ENCODE results near the gene CACNA1I.

Gene CACNA1I

GRCh38 chr22:39683639-39684038 is 113.1 kb downstream of the CACNA1I start:
- no peak overlapping the region for H3K4me3 Mint-ChIP-seq

GRCh38 chr22:39684702-39685281 is 114.2 kb downstream of the CACNA1I start:
- Mint-ChIP-seq H3K27ac (no peak overlapping the region), H3K27me3 (peaks cover 93% of the 10 kb centered on the region), H3K36me3 (no peaks in the 10 kb centered on the region), H3K9me3 (no peaks in the 10 kb centered on the region), H3K4me1 (peaks cover 6% of the 10 kb centered on the region), H3K4me3 (peak overlapping the region; percentile 46)
- ATAC-seq: no peak

More at GRCh38 chr22:39683639-39684038, 113.1 kb downstream of the CACNA1I start:
- Mint-ChIP-seq H3K27me3 (peaks cover 82% of the 10 kb centered on the region), H3K27ac (no peak overlapping the region), H3K4me1 (peaks cover 6% of the 10 kb centered on the region), H3K9me3 (no peaks in the 10 kb centered on the region), H3K36me3 (no peaks in the 10 kb centered on the region)
- ATAC-seq: no peak

- peak; percentile 5 for ATAC-seq
- Mint-ChIP-seq H3K27ac (no peak overlapping the region), H3K9me3 (no peaks in the 10 kb centered on the region), H3K4me1 (peaks cover 6% of the 10 kb centered on the region), H3K36me3 (no peaks in the 10 kb centered on the region), H3K4me3 (no peak overlapping the region), H3K27me3 (peaks cover 94% of the 10 kb centered on the region)
Measured at GRCh38 chr22:39685336-39686177, 115.0 kb downstream of the CACNA1I start.

GRCh38 chr22:39686178-39686620 is 115.6 kb downstream of the CACNA1I start:
- Mint-ChIP-seq H3K4me3 (no peak overlapping the region), H3K4me1 (peaks cover 6% of the 10 kb centered on the region), H3K9me3 (no peaks in the 10 kb centered on the region), H3K27me3 (peaks cover 94% of the 10 kb centered on the region), H3K27ac (no peak overlapping the region), H3K36me3 (no peaks in the 10 kb centered on the region)
- ATAC-seq: no peak

- H3K4me3 Mint-ChIP-seq: no peak overlapping the region
- H3K27ac Mint-ChIP-seq: no peak overlapping the region
- H3K4me1 Mint-ChIP-seq: peaks cover 6% of the 10 kb centered on the region
- H3K9me3 Mint-ChIP-seq: no peaks in the 10 kb centered on the region
- H3K27me3 Mint-ChIP-seq: peaks cover 94% of the 10 kb centered on the region
- ATAC-seq: no peak
- H3K36me3 Mint-ChIP-seq: no peaks in the 10 kb centered on the region
Measured at GRCh38 chr22:39686776-39687525, 116.4 kb downstream of the CACNA1I start.

- no peaks in the 10 kb centered on the region for H3K9me3 Mint-ChIP-seq
- ATAC-seq: no peak
- peaks cover 88% of the 10 kb centered on the region for H3K27me3 Mint-ChIP-seq
- peaks cover 6% of the 10 kb centered on the region for H3K4me1 Mint-ChIP-seq
- no peaks in the 10 kb centered on the region for H3K36me3 Mint-ChIP-seq
- no peak overlapping the region for H3K4me3 Mint-ChIP-seq
- no peak overlapping the region for H3K27ac Mint-ChIP-seq
Measured at GRCh38 chr22:39688186-39688785, 117.7 kb downstream of the CACNA1I start.

- H3K27me3 Mint-ChIP-seq: peaks cover 88% of the 10 kb centered on the region
- H3K4me3 Mint-ChIP-seq: no peak overlapping the region
- no peak overlapping the region for H3K27ac Mint-ChIP-seq
- no peaks in the 10 kb centered on the region for H3K36me3 Mint-ChIP-seq
- H3K4me1 Mint-ChIP-seq: peaks cover 6% of the 10 kb centered on the region
- ATAC-seq: no peak
- H3K9me3 Mint-ChIP-seq: no peaks in the 10 kb centered on the region
Measured at GRCh38 chr22:39689421-39689820, 118.9 kb downstream of the CACNA1I start.

GRCh38 chr22:39690881-39691605 is 120.5 kb downstream of the CACNA1I start:
- Mint-ChIP-seq H3K4me1 (no peaks in the 10 kb centered on the region), H3K27me3 (peaks cover 94% of the 10 kb centered on the region), H3K27ac (no peak overlapping the region), H3K4me3 (peak overlapping the region; percentile 15), H3K9me3 (no peaks in the 10 kb centered on the region), H3K36me3 (no peaks in the 10 kb centered on the region)
- peak; percentile 18 for ATAC-seq

GRCh38 chr22:39693943-39694500 is 123.5 kb downstream of the CACNA1I start:
- ATAC-seq: peak; percentile 25
- Mint-ChIP-seq H3K4me1 (no peaks in the 10 kb centered on the region), H3K36me3 (no peaks in the 10 kb centered on the region), H3K27ac (no peak overlapping the region), H3K9me3 (no peaks in the 10 kb centered on the region), H3K27me3 (peaks cover 77% of the 10 kb centered on the region), H3K4me3 (no peak overlapping the region)

GRCh38 chr22:39697790-39698430 is 127.4 kb downstream of the CACNA1I start:
- H3K4me3 Mint-ChIP-seq: no peak overlapping the region
- H3K36me3 Mint-ChIP-seq: no peaks in the 10 kb centered on the region
- no peaks in the 10 kb centered on the region for H3K4me1 Mint-ChIP-seq
- peaks cover 69% of the 10 kb centered on the region for H3K27me3 Mint-ChIP-seq
- H3K9me3 Mint-ChIP-seq: no peaks in the 10 kb centered on the region
- no peak for ATAC-seq
- no peak overlapping the region for H3K27ac Mint-ChIP-seq

- no peak for ATAC-seq
- H3K4me3 Mint-ChIP-seq: no peak overlapping the region
- no peaks in the 10 kb centered on the region for H3K9me3 Mint-ChIP-seq
- no peaks in the 10 kb centered on the region for H3K4me1 Mint-ChIP-seq
- H3K27ac Mint-ChIP-seq: no peak overlapping the region
- no peaks in the 10 kb centered on the region for H3K36me3 Mint-ChIP-seq
- H3K27me3 Mint-ChIP-seq: peaks cover 67% of the 10 kb centered on the region
Measured at GRCh38 chr22:39699631-39700360, 129.2 kb downstream of the CACNA1I start.

GRCh38 chr22:39700565-39700964 is 130.0 kb downstream of the CACNA1I start:
- H3K36me3 Mint-ChIP-seq: no peaks in the 10 kb centered on the region
- ATAC-seq: no peak
- no peaks in the 10 kb centered on the region for H3K4me1 Mint-ChIP-seq
- no peak overlapping the region for H3K27ac Mint-ChIP-seq
- H3K9me3 Mint-ChIP-seq: no peaks in the 10 kb centered on the region
- H3K4me3 Mint-ChIP-seq: no peak overlapping the region
- H3K27me3 Mint-ChIP-seq: peaks cover 59% of the 10 kb centered on the region

GRCh38 chr22:39703091-39703490 is 132.5 kb downstream of the CACNA1I start:
- Mint-ChIP-seq H3K27me3 (peaks cover 51% of the 10 kb centered on the region), H3K4me3 (no peak overlapping the region), H3K4me1 (no peaks in the 10 kb centered on the region), H3K9me3 (no peaks in the 10 kb centered on the region), H3K36me3 (no peaks in the 10 kb centered on the region), H3K27ac (no peak overlapping the region)
- ATAC-seq: no peak
